Loucy (cell line): ENCODE measurements around the gene SETD2.

Source experiments
- CTCF ChIP-seq: fragments of 200-600 bp; sonication (generic); conservative IDR thresholded peaks from 2 replicates; pipeline ENCODE4 v1.5.1; 2014; ENCODE audit warnings: mild to moderate bottlenecking, antibody characterized with exemption, low read length
- EZH2phosphoT487 ChIP-seq: fragments of 200-600 bp; IDR thresholded peaks from 2 replicates; pipeline ENCODE4 v1.6.1; 2018; ENCODE audit warnings: antibody characterized with exemption, mild to moderate bottlenecking, moderate library complexity, borderline replicate concordance

- no peak for TF ChIP-seq CTCF
- no peak for TF ChIP-seq EZH2phosphoT487
These were observed 41.0 kb upstream of the SETD2 start for GRCh38 chr3:47204875-47205274.
